ENCODE measurements around the gene CDKL4. TPM values are rescaled to one million over a fixed set of nuclear protein-coding genes. Genes with fewer than 3 reads are reported as not detected.

CDKL4 gene
- total and polyA plus RNA-seq, 2 of the 13 experiments (the other 11 are each of a cell fraction or from before 2014, with no cell fraction given) = 0.29 to 0.50 TPM

GRCh38 chr2:39150890-39151497 is 92.8 kb downstream of the CDKL4 start (continued):
- no peak for TF ChIP-seq NFAT5 (CRISPR knock-in tag; IDR thresholded peaks at IDR 0.05)
- no peak for TF ChIP-seq ZNF562 (CRISPR knock-in tag; IDR thresholded peaks at IDR 0.05; ENCODE audit: borderline replicate concordance)
- no peak for TF ChIP-seq ZNF446 (CRISPR knock-in tag; IDR thresholded peaks at IDR 0.05)
- TF ChIP-seq RELA (CRISPR knock-in tag; IDR thresholded peaks at IDR 0.05) = no peak
- TF ChIP-seq ZNF670 (CRISPR knock-in tag; IDR thresholded peaks at IDR 0.05; ENCODE audit: borderline replicate concordance) = peak; percentile 94; the same call in 1 of the 2 replicates
- TF ChIP-seq ZNF761 (CRISPR knock-in tag; conservative IDR thresholded peaks at IDR 0.05) = no peak
- no peak for TF ChIP-seq ZC3H4 (CRISPR knock-in tag; IDR thresholded peaks at IDR 0.05; ENCODE audit: borderline replicate concordance)
- no peak for TF ChIP-seq HMGA1 (CRISPR knock-in tag; conservative IDR thresholded peaks at IDR 0.05)
- TF ChIP-seq TCF7 (IDR thresholded peaks at IDR 0.05; ENCODE audit: low read depth) = peak; percentile 33; the same call in 1 of the 2 replicates
- peak; percentile 94 for TF ChIP-seq HDAC2 (CRISPR knock-in tag; IDR thresholded peaks at IDR 0.05)
- TF ChIP-seq, protein P1, sequence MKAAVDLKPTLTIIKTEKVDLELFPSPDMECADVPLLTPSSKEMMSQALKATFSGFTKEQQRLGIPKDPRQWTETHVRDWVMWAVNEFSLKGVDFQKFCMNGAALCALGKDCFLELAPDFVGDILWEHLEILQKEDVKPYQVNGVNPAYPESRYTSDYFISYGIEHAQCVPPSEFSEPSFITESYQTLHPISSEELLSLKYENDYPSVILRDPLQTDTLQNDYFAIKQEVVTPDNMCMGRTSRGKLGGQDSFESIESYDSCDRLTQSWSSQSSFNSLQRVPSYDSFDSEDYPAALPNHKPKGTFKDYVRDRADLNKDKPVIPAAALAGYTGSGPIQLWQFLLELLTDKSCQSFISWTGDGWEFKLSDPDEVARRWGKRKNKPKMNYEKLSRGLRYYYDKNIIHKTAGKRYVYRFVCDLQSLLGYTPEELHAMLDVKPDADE (CRISPR knock-in tag; IDR thresholded peaks at IDR 0.05) = no peak
- TF ChIP-seq PATZ1 (CRISPR knock-in tag; IDR thresholded peaks at IDR 0.05) = no peak; the same call in 1 of the 2 replicates
- TF ChIP-seq ZNF383 (CRISPR knock-in tag; IDR thresholded peaks at IDR 0.05; ENCODE audit: borderline replicate concordance) = no peak
- TF ChIP-seq, protein P2, sequence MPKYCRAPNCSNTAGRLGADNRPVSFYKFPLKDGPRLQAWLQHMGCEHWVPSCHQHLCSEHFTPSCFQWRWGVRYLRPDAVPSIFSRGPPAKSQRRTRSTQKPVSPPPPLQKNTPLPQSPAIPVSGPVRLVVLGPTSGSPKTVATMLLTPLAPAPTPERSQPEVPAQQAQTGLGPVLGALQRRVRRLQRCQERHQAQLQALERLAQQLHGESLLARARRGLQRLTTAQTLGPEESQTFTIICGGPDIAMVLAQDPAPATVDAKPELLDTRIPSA (CRISPR knock-in tag; IDR thresholded peaks at IDR 0.05; ENCODE audit: borderline replicate concordance) = no peak
- TF ChIP-seq CCAR2 (optimal IDR thresholded peaks at IDR 0.05; ENCODE audit: low read depth, low read length) = no peak
- TF ChIP-seq AKAP8 (CRISPR knock-in tag; IDR thresholded peaks at IDR 0.05) = no peak
- TF ChIP-seq USF2 (IDR thresholded peaks at IDR 0.05; ENCODE audit: low read depth, low read length) = no peak
- no peak for TF ChIP-seq USF2 (CRISPR knock-in tag; IDR thresholded peaks at IDR 0.05; ENCODE audit: borderline replicate concordance)
- TF ChIP-seq KLF16 (CRISPR knock-in tag; IDR thresholded peaks at IDR 0.05) = peak in 1 of 2 experiments; percentile 95; a peak in 1 of 4 replicates

All from HepG2 (cell line).